HUES48 (cell line): ENCODE measurements around the gene C4orf33.

ENCODE experiments used
- H3K27ac ChIP-seq: one replicate; pipeline ENCODE4 v1.7.0; 2013; ENCODE audit warnings: low read depth, low read length, inconsistent platforms
- H3K27me3 ChIP-seq: 2 replicates; pipeline ENCODE4 v1.6.1; 2013; ENCODE audit warnings: mild to moderate bottlenecking, low read length; ENCODE audit not compliant: control insufficient read depth, insufficient read depth
- H3K36me3 ChIP-seq: 2 replicates; pipeline ENCODE4 v1.6.1; 2013; ENCODE audit warnings: low read length; ENCODE audit not compliant: control insufficient read depth, insufficient read depth
- H3K4me1 ChIP-seq: 2 replicates; pipeline ENCODE4 v1.6.1; 2013; ENCODE audit warnings: mild to moderate bottlenecking, low read length; ENCODE audit not compliant: control insufficient read depth, insufficient read depth
- H3K4me3 ChIP-seq: 2 replicates; pipeline ENCODE4 v1.5.1; 2013; ENCODE audit warnings: mild to moderate bottlenecking, low read depth, low read length
- H3K9ac ChIP-seq: 2 replicates; pipeline ENCODE4 v1.6.1; 2013; ENCODE audit warnings: mild to moderate bottlenecking, low read depth, low read length, moderate library complexity
- H3K9me3 ChIP-seq: 2 replicates; pipeline ENCODE4 v1.6.1; 2013; ENCODE audit warnings: low read length; ENCODE audit not compliant: control insufficient read depth, insufficient read depth

Gene C4orf33

GRCh38 chr4:129152350-129152749 lies 56.4 kb downstream of the C4orf33 start:
- no peak overlapping the region for H3K9ac ChIP-seq
- no peaks in the 10 kb centered on the region for H3K27me3 ChIP-seq
- no peaks in the 10 kb centered on the region for H3K9me3 ChIP-seq
- H3K36me3 ChIP-seq: no peaks in the 10 kb centered on the region
- no peak overlapping the region for H3K4me3 ChIP-seq
- no peaks in the 10 kb centered on the region for H3K4me1 ChIP-seq
- H3K27ac ChIP-seq: no peak overlapping the region

- Histone ChIP-seq H3K4me3 (no peak overlapping the region), H3K9ac (no peak overlapping the region), H3K36me3 (no peaks in the 10 kb centered on the region), H3K27ac (no peak overlapping the region), H3K4me1 (peaks cover 5% of the 10 kb centered on the region; the same call in 1 of the 2 replicates), H3K9me3 (no peaks in the 10 kb centered on the region), H3K27me3 (no peaks in the 10 kb centered on the region)
Observed at GRCh38 chr4:129153700-129154099, 57.7 kb downstream of the C4orf33 start.

GRCh38 chr4:129162450-129162849 lies 66.5 kb downstream of the C4orf33 start:
- no peak overlapping the region for H3K4me3 ChIP-seq
- H3K9me3 ChIP-seq: no peaks in the 10 kb centered on the region
- H3K27me3 ChIP-seq: no peaks in the 10 kb centered on the region
- H3K27ac ChIP-seq: no peak overlapping the region
- H3K36me3 ChIP-seq: no peaks in the 10 kb centered on the region
- H3K4me1 ChIP-seq: peaks cover 8% of the 10 kb centered on the region; the same call in 1 of the 2 replicates
- H3K9ac ChIP-seq: no peak overlapping the region

GRCh38 chr4:129163427-129163826 lies 67.5 kb downstream of the C4orf33 start:
- Histone ChIP-seq H3K9ac (no peak overlapping the region), H3K4me3 (no peak overlapping the region), H3K36me3 (no peaks in the 10 kb centered on the region), H3K9me3 (no peaks in the 10 kb centered on the region), H3K4me1 (0 out of 2 replicates have a peak, but pooled peaks cover 3% of the 10 kb centered on the region), H3K27me3 (no peaks in the 10 kb centered on the region), H3K27ac (no peak overlapping the region)

- Histone ChIP-seq H3K27me3 (no peaks in the 10 kb centered on the region), H3K36me3 (no peaks in the 10 kb centered on the region), H3K9me3 (no peaks in the 10 kb centered on the region), H3K4me1 (0 out of 2 replicates have a peak, but pooled peaks cover 3% of the 10 kb centered on the region), H3K9ac (no peak overlapping the region), H3K27ac (no peak overlapping the region), H3K4me3 (no peak overlapping the region)
Observed at GRCh38 chr4:129164243-129164642, 68.3 kb downstream of the C4orf33 start.
